SK-N-SH (cell line): ENCODE measurements around the gene PROX1. TPM values are rescaled to one million over a fixed set of nuclear protein-coding genes. Genes with fewer than 3 reads are reported as not detected.
A peak's percentile ranks its signal among the peaks of the same experiment; 100 is the strongest.

ENCODE experiments used
- CTCF ChIA-PET: fragments of 300-600, 350-600 bp; formaldehyde crosslinking; extraction: SDS; loops from one replicate; lab custom pipeline; 2021; lab: Yijun Ruan, JAX
- POLR2A ChIA-PET: fragments of 350-600 bp; sonication (Branson Sonifier 250); formaldehyde crosslinking; extraction: SDS; loops from one replicate; lab custom pipeline; 2020; ENCODE audit warnings: antibody characterized with exemption, inconsistent platforms; lab: Yijun Ruan, JAX
- DNase-seq: peaks from one replicate; pipeline ENCODE4 v3.0.0; 2012
- H2AFZ ChIP-seq: fragments of 200-600 bp; sonication (generic); 2 replicates; pipeline ENCODE4 v1.8.1; 2016; ENCODE audit warnings: antibody characterized with exemption, mild to moderate bottlenecking, low read depth
- H3F3A ChIP-seq: fragments of 200-600 bp; sonication (generic); replicated peaks from 2 replicates; pipeline ENCODE3; 2016; ENCODE audit warnings: antibody characterized with exemption, mild to moderate bottlenecking; ENCODE audit not compliant: insufficient read depth
- H3K27ac ChIP-seq, 2 experiments: fragments of 200-500 bp in 1 of 2; fragments of 200-600 bp in 1 of 2; sonication (Bioruptor generic) in 1 of 2; sonication (generic), shearing (Covaris generic) in 1 of 2; 2 replicates each; pipeline versions ENCODE4 v1.5.1 to v1.6.1; 2014 to 2016; ENCODE audit warnings: low read depth in 2 of 2, inconsistent platforms in 1 of 2, low read length in 1 of 2, mild to moderate bottlenecking in 1 of 2, mixed read lengths in 1 of 2
- H3K27me3 ChIP-seq: fragments of 200-600 bp; sonication (generic), shearing (Covaris generic); 2 replicates; pipeline ENCODE4 v1.6.1; 2016; ENCODE audit warnings: mixed run types; ENCODE audit not compliant: insufficient read depth
- H3K36me3 ChIP-seq, 2 experiments: fragments of 200-500 bp in 1 of 2; fragments of 200-600 bp in 1 of 2; sonication (Bioruptor generic) in 1 of 2; sonication (generic) in 1 of 2; replicated peaks in 1 of 2; 2 replicates each; pipeline versions ENCODE3 to v1.5.1; 2014 to 2016; ENCODE audit warnings: low read length in 1 of 2, mild to moderate bottlenecking in 1 of 2; ENCODE audit not compliant: insufficient read depth in 2 of 2, control insufficient read depth in 1 of 2
- H3K4me1 ChIP-seq, 2 experiments: fragments of 200-500 bp in 1 of 2; fragments of 200-600 bp in 1 of 2; sonication (Bioruptor generic) in 1 of 2; sonication (generic), shearing (Covaris generic) in 1 of 2; 2 replicates each; pipeline versions ENCODE4 v1.5.1 to v1.6.1; 2014 to 2016; ENCODE audit warnings: low read depth in 1 of 2, low read length in 1 of 2, mixed run types in 1 of 2; ENCODE audit not compliant: insufficient read depth in 2 of 2, control insufficient read depth in 1 of 2
- H3K4me2 ChIP-seq: fragments of 200-600 bp; sonication (generic), shearing (Covaris generic); 2 replicates; pipeline ENCODE4 v1.6.1; 2017; ENCODE audit warnings: mixed run types
- H3K4me3 ChIP-seq, 2 experiments: fragments of 200-500 bp in 1 of 2; fragments of 200-600 bp in 1 of 2; sonication (Bioruptor generic) in 1 of 2; sonication (generic), shearing (Covaris generic) in 1 of 2; 2 replicates each; pipeline versions ENCODE4 v1.5.1 to v1.8.1; 2014 to 2016; ENCODE audit warnings: low read depth in 2 of 2, inconsistent platforms in 1 of 2, low read length in 1 of 2, mild to moderate bottlenecking in 1 of 2, mixed read lengths in 1 of 2, moderate library complexity in 1 of 2
- H3K79me2 ChIP-seq: fragments of 200-600 bp; sonication (generic); 2 replicates; pipeline ENCODE4 v1.8.1; 2017; ENCODE audit warnings: mild to moderate bottlenecking; ENCODE audit not compliant: insufficient read depth
- H3K9ac ChIP-seq: fragments of 200-600 bp; sonication (generic); 2 replicates; pipeline ENCODE4 v1.6.1; 2017; ENCODE audit warnings: mixed run types
- H3K9me2 ChIP-seq: fragments of 200-600 bp; sonication (generic); 2 replicates; pipeline ENCODE4 v1.6.1; 2017; ENCODE audit warnings: mixed run types
- H3K9me3 ChIP-seq: fragments of 200-600 bp; sonication (generic); 2 replicates; pipeline ENCODE4 v1.6.1; 2017; ENCODE audit warnings: mixed run types, mild to moderate bottlenecking, moderate library complexity
- H4K20me1 ChIP-seq: fragments of 200-600 bp; sonication (generic); 2 replicates; pipeline ENCODE4 v1.6.1; 2017; ENCODE audit warnings: mild to moderate bottlenecking, mixed run types; ENCODE audit not compliant: insufficient read depth
- ELF1 ChIP-seq: IDR thresholded peaks from 2 replicates; pipeline ENCODE4 v1.4.0; 2012
- FOSL2 ChIP-seq: IDR thresholded peaks from 2 replicates; pipeline ENCODE4 v1.4.0; 2012; ENCODE audit warnings: low read depth, mild to moderate bottlenecking, moderate library complexity, borderline replicate concordance
- FOXJ3 ChIP-seq: sonication (generic); formaldehyde crosslinking; IDR thresholded peaks from 2 replicates; pipeline ENCODE4 v1.5.1; 2020; ENCODE audit warnings: mild to moderate bottlenecking, missing genetic modification reagents
- FOXM1 ChIP-seq: IDR thresholded peaks from 2 replicates; pipeline ENCODE4 v1.4.0; 2012; ENCODE audit warnings: low read depth, mild to moderate bottlenecking
- GABPA ChIP-seq: IDR thresholded peaks from 2 replicates; pipeline ENCODE4 v1.4.0; 2012; ENCODE audit warnings: low read depth, mild to moderate bottlenecking
- GATA2 ChIP-seq: sonication (generic); formaldehyde crosslinking; IDR thresholded peaks from 2 replicates; pipeline ENCODE4 v1.5.0; 2020; ENCODE audit warnings: mild to moderate bottlenecking, missing genetic modification reagents
- MEF2A ChIP-seq: IDR thresholded peaks from 2 replicates; pipeline ENCODE4 v1.4.0; 2012; ENCODE audit warnings: low read depth, borderline replicate concordance
- NFIC ChIP-seq: IDR thresholded peaks from 2 replicates; pipeline ENCODE4 v1.4.0; 2012; ENCODE audit warnings: borderline replicate concordance
- NRF1 ChIP-seq: IDR thresholded peaks from 2 replicates; pipeline ENCODE4 v1.6.1; 2012; ENCODE audit warnings: low read depth, mild to moderate bottlenecking, low read length
- PBX3 ChIP-seq: IDR thresholded peaks from 2 replicates; pipeline ENCODE4; 2012
- RAD21 ChIP-seq: IDR thresholded peaks from 2 replicates; pipeline ENCODE4 v1.6.1; 2012; ENCODE audit warnings: mild to moderate bottlenecking, low read length
- RCOR1 ChIP-seq: fragments of 150-350 bp; IDR thresholded peaks from 2 replicates; pipeline ENCODE4 v1.6.1; 2017; ENCODE audit warnings: antibody characterized with exemption, low read length
- REST ChIP-seq: IDR thresholded peaks from 2 replicates; pipeline ENCODE4 v1.6.1; 2012; ENCODE audit warnings: mild to moderate bottlenecking, low read depth, low read length, moderate library complexity
- RFX5 ChIP-seq: IDR thresholded peaks from 2 replicates; pipeline ENCODE4 v1.6.1; 2012; ENCODE audit warnings: mild to moderate bottlenecking, improper control_type of control experiment, low read length
- SMC3 ChIP-seq: IDR thresholded peaks from 2 replicates; pipeline ENCODE4 v1.6.1; 2012; ENCODE audit warnings: low read depth, low read length, improper control_type of control experiment
- TEAD4 ChIP-seq: IDR thresholded peaks from 2 replicates; pipeline ENCODE4 v1.4.0; 2012; ENCODE audit warnings: mild to moderate bottlenecking, borderline replicate concordance; ENCODE audit not compliant: insufficient read depth
- USF2 ChIP-seq: fragments of 150-350 bp; IDR thresholded peaks from 2 replicates; pipeline ENCODE4 v1.6.1; 2017; ENCODE audit warnings: antibody characterized with exemption, low read length, low read depth, borderline replicate concordance
- WGBS: methylation state at CpG from one replicate; pipeline ENCODE4 v1.1.6; 2017; ENCODE audit warnings: low lambda C conversion rate; 5-methylcytosine and 5-hydroxymethylcytosine counted together
- polyA plus RNA-seq, 3 experiments: library from polyadenylated mRNA; depleted of rRNA; stranded (reverse); fragments of >200 nt; gene quantifications; 2 replicates each; pipeline ENCODE4 v1.2.3, GENCODE V29; 2012
- TF ChIP-seq, protein P1 (sequence below): IDR thresholded peaks from 2 replicates; pipeline ENCODE4 v1.4.0; 2012; ENCODE audit warnings: low read depth, borderline replicate concordance

PROX1 gene
- polyA plus RNA-seq, 1 of the 3 experiments (the other 2 are of a cell fraction): 0.25 TPM

- no peaks in the 10 kb centered on the region for H3F3A ChIP-seq
- peaks cover 0 to 8% of the 10 kb centered on the region in 2 experiments for H3K36me3 ChIP-seq
- WGBS: 27% methylated on average over 5 of the region's 5 CpGs
- POLR2A ChIA-PET: interaction anchor here (1.1 kb wide), 2 partner anchors 11 to 33 kb away, joined by 5 read pairs; no protein-coding TSS in a partner anchor
- H3K27me3 ChIP-seq: no peaks in the 10 kb centered on the region
- CTCF ChIA-PET: interaction anchor here (0.7 to 3.7 kb wide), 4 partner anchors 19 to 101 kb away, joined by 3 to 14 read pairs (median 3); no protein-coding TSS in a partner anchor
- DNase-seq: no peak
- H3K4me1 ChIP-seq: peaks cover 0 to 46% of the 10 kb centered on the region in 2 experiments; a peak in 2 of 4 replicates
- H3K9ac ChIP-seq: no peak overlapping the region
- no peaks in the 10 kb centered on the region for H3K79me2 ChIP-seq
- H3K27ac ChIP-seq: peak overlapping the region in 1 of 2 experiments; percentile 92; a peak in 2 of 4 replicates
- H4K20me1 ChIP-seq: no peaks in the 10 kb centered on the region
- no peak overlapping the region for H3K4me2 ChIP-seq
- H3K4me3 ChIP-seq: no peak overlapping the region
- H2AFZ ChIP-seq: no peak overlapping the region
- TF ChIP-seq SMC3: no peak
- TF ChIP-seq GABPA: no peak
- no peak for TF ChIP-seq FOXM1
- no peak for TF ChIP-seq ELF1
- TF ChIP-seq TEAD4: no peak
- TF ChIP-seq FOSL2: no peak
- no peak for TF ChIP-seq RCOR1
- TF ChIP-seq, protein P1, sequence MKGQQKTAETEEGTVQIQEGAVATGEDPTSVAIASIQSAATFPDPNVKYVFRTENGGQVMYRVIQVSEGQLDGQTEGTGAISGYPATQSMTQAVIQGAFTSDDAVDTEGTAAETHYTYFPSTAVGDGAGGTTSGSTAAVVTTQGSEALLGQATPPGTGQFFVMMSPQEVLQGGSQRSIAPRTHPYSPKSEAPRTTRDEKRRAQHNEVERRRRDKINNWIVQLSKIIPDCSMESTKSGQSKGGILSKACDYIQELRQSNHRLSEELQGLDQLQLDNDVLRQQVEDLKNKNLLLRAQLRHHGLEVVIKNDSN: no peak
- TF ChIP-seq, all 33 proteins: peak for 0
- no peaks in the 10 kb centered on the region for H3K9me3 ChIP-seq
- no peaks in the 10 kb centered on the region for H3K9me2 ChIP-seq
Observed at GRCh38 chr1:214022229-214022791, 34.5 kb downstream of the PROX1 start.

DNA sequence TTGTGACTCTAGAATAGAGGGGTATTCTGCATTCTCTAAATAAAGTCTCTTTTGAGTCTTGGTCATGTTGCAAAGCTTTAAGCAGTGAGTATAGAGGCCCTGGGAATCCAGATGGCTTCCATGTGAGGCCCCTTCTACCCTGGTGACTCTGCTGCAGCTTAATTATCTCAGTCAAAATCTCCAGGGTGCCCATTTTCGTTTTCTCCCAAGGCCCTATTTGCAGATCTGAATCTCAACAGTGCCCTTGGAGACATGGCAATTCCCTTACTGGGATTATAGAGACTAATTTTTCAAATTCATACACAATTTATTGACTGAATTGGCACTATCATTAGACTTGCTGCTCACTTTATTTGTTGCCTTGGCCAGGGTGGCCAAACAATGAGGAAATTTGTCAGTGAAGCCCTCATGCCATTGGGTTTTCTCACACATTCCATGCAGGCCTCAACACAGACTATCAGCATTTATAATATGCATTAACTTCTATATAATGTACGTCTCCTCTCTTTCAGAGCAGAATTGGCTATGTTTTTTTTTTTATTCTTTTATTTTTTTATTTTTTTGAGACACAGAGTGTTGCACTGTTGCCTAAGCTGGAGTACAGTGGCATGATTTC lies 35.1 kb downstream of the PROX1 start:
- H3K9me2 ChIP-seq: no peaks in the 10 kb centered on the region
- H3K4me1 ChIP-seq: peaks cover 0 to 42% of the 10 kb centered on the region in 2 experiments; a peak in 2 of 4 replicates
- H4K20me1 ChIP-seq: no peaks in the 10 kb centered on the region
- H3K27ac ChIP-seq: peak overlapping the region in 1 of 2 experiments; percentile 92; a peak in 2 of 4 replicates
- 8% methylated on average over 2 of the region's 2 CpGs for WGBS
- no peaks in the 10 kb centered on the region for H3K9me3 ChIP-seq
- peak; percentile 62 for DNase-seq
- H3K36me3 ChIP-seq: peaks cover 0 to 8% of the 10 kb centered on the region in 2 experiments
- H3K4me2 ChIP-seq: no peak overlapping the region
- no peaks in the 10 kb centered on the region for H3K27me3 ChIP-seq
- H3F3A ChIP-seq: no peaks in the 10 kb centered on the region
- H2AFZ ChIP-seq: no peak overlapping the region
- no peaks in the 10 kb centered on the region for H3K79me2 ChIP-seq
- H3K9ac ChIP-seq: no peak overlapping the region
- POLR2A ChIA-PET: interaction anchor here (1.1 kb wide), 2 partner anchors 12 to 34 kb away, joined by 5 read pairs; no protein-coding TSS in a partner anchor
- H3K4me3 ChIP-seq: no peak overlapping the region
- CTCF ChIA-PET: interaction anchor here (0.7 to 3.7 kb wide), 3 partner anchors 19 to 100 kb away, joined by 3 to 14 read pairs (median 3); no protein-coding TSS in a partner anchor
- no peak for TF ChIP-seq RAD21
- TF ChIP-seq PBX3: no peak
- TF ChIP-seq NFIC: no peak
- TF ChIP-seq GATA2 (CRISPR knock-in tag): peak; percentile 91
- TF ChIP-seq USF2: no peak
- TF ChIP-seq FOXJ3 (CRISPR knock-in tag): no peak
- TF ChIP-seq TEAD4: no peak
- no peak for TF ChIP-seq REST
- TF ChIP-seq NRF1: no peak
- peak; percentile 81 for TF ChIP-seq RCOR1
- no peak for TF ChIP-seq RFX5
- TF ChIP-seq SMC3: no peak
- TF ChIP-seq MEF2A: no peak
